ENCODE measurements around the gene OPCML.

DNA sequence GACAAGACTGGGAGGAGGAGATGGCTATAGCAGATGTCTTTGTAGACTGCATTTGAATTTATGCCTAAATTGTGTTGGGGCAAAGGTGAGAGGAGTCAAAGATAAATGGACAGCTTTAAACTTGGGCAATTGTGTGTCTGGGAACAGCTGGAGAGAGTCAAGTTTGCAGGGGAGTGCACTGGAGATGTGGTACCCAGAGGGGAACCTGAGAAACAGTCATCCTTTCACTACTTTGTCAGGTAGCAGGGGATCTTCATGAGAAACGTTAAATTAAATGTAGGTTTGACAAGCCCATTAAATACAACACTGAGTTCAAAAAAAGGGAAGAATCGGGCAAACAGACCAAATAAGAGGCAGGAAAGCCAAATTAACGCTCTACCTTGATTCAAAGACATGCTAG lies 277.7 kb downstream of the OPCML start:
- TF ChIP-seq CHD2 (IDR thresholded peaks at IDR 0.05; ENCODE audit: low read depth, low read length) = no peak
- no peak for TF ChIP-seq NR3C1 (CRISPR knock-in tag; IDR thresholded peaks at IDR 0.05)
- no peak for TF ChIP-seq POLR2A (IDR thresholded peaks at IDR 0.05; ENCODE audit: insufficient read depth in 1 of 2, low read depth in 2 of 2, low read length in 2 of 2)
- no peak for TF ChIP-seq ZNF644 (CRISPR knock-in tag; IDR thresholded peaks at IDR 0.05; ENCODE audit: low read depth)
- no peak for TF ChIP-seq RBM39 (IDR thresholded peaks at IDR 0.05; ENCODE audit: low read depth, low read length, poor library complexity, severe bottlenecking)
- TF ChIP-seq NBN (conservative IDR thresholded peaks at IDR 0.05) = no peak

Data from HepG2 (cell line).